Measurements from ENCODE around the gene NBEAL1.
A peak's percentile ranks its signal among the peaks of the same experiment; 100 is the strongest.
"Not testable (repeated sequence)": the region's sequence is repeated elsewhere in the genome, so short reads cannot be mapped to it uniquely, and the experiment has no call there.

The NBEAL1 gene

GRCh38 chr2:203201426-203201825, 186.8 kb downstream of the NBEAL1 start:
- no peak for DNase-seq (ENCODE audit: extremely low read depth in 1 of 2, low read depth in 1 of 2)

- no peak for DNase-seq (ENCODE audit: extremely low read depth in 1 of 2, low read depth in 1 of 2)
Observed at GRCh38 chr2:203209538-203209937, 194.9 kb downstream of the NBEAL1 start.

- DNase-seq (ENCODE audit: extremely low read depth in 1 of 2, low read depth in 1 of 2) = no peak
Observed at GRCh38 chr2:203225423-203226039, 210.9 kb downstream of the NBEAL1 start.

GRCh38 chr2:203229674-203230073, 215.0 kb downstream of the NBEAL1 start:
- not testable (repeated sequence) for DNase-seq (ENCODE audit: extremely low read depth in 1 of 2, low read depth in 1 of 2)

- DNase-seq (ENCODE audit: extremely low read depth in 1 of 2, low read depth in 1 of 2) = no peak
Observed at GRCh38 chr2:203237346-203238238, 222.9 kb downstream of the NBEAL1 start.

GRCh38 chr2:203238292-203238703, 223.6 kb downstream of the NBEAL1 start:
- DNase-seq (ENCODE audit: extremely low read depth in 1 of 2, low read depth in 1 of 2) = no peak

GRCh38 chr2:203238704-203239526, 224.2 kb downstream of the NBEAL1 start, which contains the start of gene CYP20A1:
Gene CYP20A1 (plus strand): TSS chr2:203239018. CDS start chr2:203239063, 45 bp downstream.
- peak; percentile 95 for DNase-seq (ENCODE audit: extremely low read depth in 1 of 2, low read depth in 1 of 2)

- no peak for DNase-seq (ENCODE audit: extremely low read depth in 1 of 2, low read depth in 1 of 2)
Observed at GRCh38 chr2:203240491-203240890, 225.8 kb downstream of the NBEAL1 start.

- no peak for DNase-seq (ENCODE audit: extremely low read depth in 1 of 2, low read depth in 1 of 2)
Observed at GRCh38 chr2:203242518-203242917, 227.8 kb downstream of the NBEAL1 start.

GRCh38 chr2:203246646-203247045, 232.0 kb downstream of the NBEAL1 start:
- no peak for DNase-seq (ENCODE audit: extremely low read depth in 1 of 2, low read depth in 1 of 2)

GRCh38 chr2:203252818-203253217, 238.1 kb downstream of the NBEAL1 start:
- no peak for DNase-seq (ENCODE audit: extremely low read depth in 1 of 2, low read depth in 1 of 2)

GRCh38 chr2:203253422-203254095, 238.9 kb downstream of the NBEAL1 start:
- not testable (repeated sequence) for DNase-seq (ENCODE audit: extremely low read depth in 1 of 2, low read depth in 1 of 2)

- DNase-seq (ENCODE audit: extremely low read depth in 1 of 2, low read depth in 1 of 2) = no peak
Observed at GRCh38 chr2:203261326-203262159, 246.9 kb downstream of the NBEAL1 start.

Measured in stimulated activated CD8-positive, alpha-beta memory T cell treated with anti-CD3 and anti-CD28 coated beads, Interleukin-7, amount 100 ng/mL, for 48 hours (primary cell).